Stimulated activated CD4-positive, alpha-beta T cell treated with anti-CD3 and anti-CD28 coated beads, Interleukin-15, amount 100 ng/mL, for 1 hour (primary cell): Measurements from ENCODE around the gene TMPRSS13.
"Not testable (repeated sequence)": the region's sequence is repeated elsewhere in the genome, so short reads cannot be mapped to it uniquely, and the experiment has no call there.

ENCODE experiments used
- DNase-seq, 2 donors: peaks; one replicate each; pipeline ENCODE4 v3.0.0-alpha.2; 2020; ENCODE audit warnings: low read depth in 1 of 2, low spot score in 1 of 2

TMPRSS13 gene

GRCh38 chr11:117929142-117929915, at the start of gene TMPRSS13:
TSS of gene TMPRSS13 (minus strand) at chr11:117929402. CDS start at chr11:117929307, 95 bp downstream.
- no peak for DNase-seq

- DNase-seq: no peak
Observed at GRCh38 chr11:117978991-117979390, 49.8 kb upstream of the TMPRSS13 start.

GRCh38 chr11:117978291-117978910, 49.2 kb upstream of the TMPRSS13 start:
- DNase-seq: not testable (repeated sequence)

- DNase-seq: not testable (repeated sequence)
Observed at GRCh38 chr11:117977612-117978264, 48.5 kb upstream of the TMPRSS13 start.

GRCh38 chr11:117977029-117977428, 47.8 kb upstream of the TMPRSS13 start:
- no peak for DNase-seq

- no peak for DNase-seq
Observed at GRCh38 chr11:117976445-117976844, 47.2 kb upstream of the TMPRSS13 start.

- DNase-seq: no peak
Observed at GRCh38 chr11:117973503-117973860, 44.3 kb upstream of the TMPRSS13 start.

- no peak for DNase-seq
Observed at GRCh38 chr11:117972629-117973502, 43.7 kb upstream of the TMPRSS13 start.

- DNase-seq: no peak
Observed at GRCh38 chr11:117972044-117972443, 42.8 kb upstream of the TMPRSS13 start.

GRCh38 chr11:117970400-117971024, 41.3 kb upstream of the TMPRSS13 start:
- no peak for DNase-seq

GRCh38 chr11:117969160-117969991, 40.2 kb upstream of the TMPRSS13 start:
- no peak for DNase-seq

GRCh38 chr11:117966908-117967307, 37.7 kb upstream of the TMPRSS13 start:
- DNase-seq: no peak

- DNase-seq: no peak
Observed at GRCh38 chr11:117962826-117963225, 33.6 kb upstream of the TMPRSS13 start.

GRCh38 chr11:117961896-117962295, 32.7 kb upstream of the TMPRSS13 start:
- no peak for DNase-seq

GRCh38 chr11:117960406-117960805, 31.2 kb upstream of the TMPRSS13 start:
- no peak for DNase-seq

- DNase-seq: no peak
Observed at GRCh38 chr11:117959438-117960149, 30.4 kb upstream of the TMPRSS13 start.

- no peak for DNase-seq
Observed at GRCh38 chr11:117958949-117959348, 29.7 kb upstream of the TMPRSS13 start.

GRCh38 chr11:117953024-117953671, 23.9 kb upstream of the TMPRSS13 start:
- DNase-seq: no peak
